Ascending aorta (tissue), 2 donors: ENCODE data around the gene SH2D3C. TPM values are rescaled to one million over a fixed set of nuclear protein-coding genes. Genes with fewer than 3 reads are reported as not detected.

Source experiments
- DNase-seq, 2 donors: peaks; one replicate each; pipeline ENCODE4 v3.0.0-alpha.2; 2019; ENCODE audit warnings: low spot score in 2 of 2
- H3K27ac ChIP-seq, 2 donors: fragments of 200-600 bp; sonication (generic); one replicate each; pipeline ENCODE4 v1.5.1; 2016 to 2017; ENCODE audit warnings: mild to moderate bottlenecking in 1 of 2
- H3K27me3 ChIP-seq: fragments of 200-600 bp; sonication (generic); one replicate; pipeline ENCODE4 v1.5.1; 2017
- H3K36me3 ChIP-seq, 2 donors: fragments of 200-600 bp; sonication (generic); one replicate each; pipeline ENCODE4 v1.5.1; 2016
- H3K4me1 ChIP-seq, 2 donors: fragments of 200-600 bp; sonication (generic); one replicate each; pipeline ENCODE4 v1.5.1; 2016 to 2017; ENCODE audit warnings: mild to moderate bottlenecking in 1 of 2
- H3K4me3 ChIP-seq, 2 donors: fragments of 200-600 bp; sonication (generic); one replicate each; pipeline ENCODE4 v1.5.1; 2016 to 2017; ENCODE audit warnings: mild to moderate bottlenecking in 1 of 2
- H3K9me3 ChIP-seq, 2 donors: fragments of 200-600 bp; sonication (generic); one replicate each; pipeline ENCODE4 v1.5.1; 2016
- intact Hi-C: fragments of 100-400 bp; cut with DNase I; formaldehyde crosslinking; loops from one replicate; pipeline ENCODE4 v1.15.1; 2023
- total RNA-seq: library from RNA; depleted of rRNA; stranded (reverse); fragments of >200 nt; gene quantifications from one replicate; pipeline ENCODE4 v1.1.0, GENCODE V29; 2016
- TF ChIP-seq, protein P1 (sequence below), 3 experiments: fragments of 200-600 bp in 2 of 3; fragments of 450-650 bp in 1 of 3; sonication (generic) in 2 of 3; IDR thresholded peaks; one replicate each; pipeline ENCODE4 v1.5.1; 2016 to 2019; ENCODE audit warnings: antibody characterized with exemption in 3 of 3, mild to moderate bottlenecking in 1 of 3, moderate library complexity in 1 of 3

Gene SH2D3C
- total RNA-seq, 1 donor from 2014 or later, result 49.5 TPM

DNA sequence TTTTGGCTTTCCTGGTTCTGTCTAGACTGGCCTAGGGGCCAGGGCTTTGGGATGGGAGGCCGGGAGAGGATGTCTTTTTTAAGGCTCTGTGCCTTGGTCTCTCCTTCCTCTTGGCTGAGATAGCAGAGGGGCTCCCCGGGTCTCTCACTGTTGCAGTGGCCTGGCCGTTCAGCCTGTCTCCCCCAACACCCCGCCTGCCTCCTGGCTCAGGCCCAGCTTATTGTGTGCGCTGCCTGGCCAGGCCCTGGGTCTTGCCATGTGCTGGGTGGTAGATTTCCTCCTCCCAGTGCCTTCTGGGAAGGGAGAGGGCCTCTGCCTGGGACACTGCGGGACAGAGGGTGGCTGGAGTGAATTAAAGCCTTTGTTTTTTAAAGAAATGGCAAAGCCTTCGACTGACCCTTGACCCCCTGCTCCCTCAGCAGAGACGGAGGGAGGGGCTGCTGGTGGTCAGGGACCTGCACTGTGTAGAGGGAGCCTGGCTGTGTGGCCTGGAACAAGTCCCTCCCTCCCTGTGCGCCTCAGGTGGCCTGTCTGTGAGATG lies 35.3 kb upstream of the SH2D3C start:
- DNase-seq, result no peak
- H3K27ac ChIP-seq, result peak overlapping the region in 1 of 2 donors; percentile 27
- H3K36me3 ChIP-seq, result peaks cover 67 to 97% of the 10 kb centered on the region in 2 donors
- H3K4me1 ChIP-seq, result no peaks in the 10 kb centered on the region
- intact Hi-C loops, result no loop called here
- H3K4me3 ChIP-seq, result no peak overlapping the region
- TF ChIP-seq, protein P1, sequence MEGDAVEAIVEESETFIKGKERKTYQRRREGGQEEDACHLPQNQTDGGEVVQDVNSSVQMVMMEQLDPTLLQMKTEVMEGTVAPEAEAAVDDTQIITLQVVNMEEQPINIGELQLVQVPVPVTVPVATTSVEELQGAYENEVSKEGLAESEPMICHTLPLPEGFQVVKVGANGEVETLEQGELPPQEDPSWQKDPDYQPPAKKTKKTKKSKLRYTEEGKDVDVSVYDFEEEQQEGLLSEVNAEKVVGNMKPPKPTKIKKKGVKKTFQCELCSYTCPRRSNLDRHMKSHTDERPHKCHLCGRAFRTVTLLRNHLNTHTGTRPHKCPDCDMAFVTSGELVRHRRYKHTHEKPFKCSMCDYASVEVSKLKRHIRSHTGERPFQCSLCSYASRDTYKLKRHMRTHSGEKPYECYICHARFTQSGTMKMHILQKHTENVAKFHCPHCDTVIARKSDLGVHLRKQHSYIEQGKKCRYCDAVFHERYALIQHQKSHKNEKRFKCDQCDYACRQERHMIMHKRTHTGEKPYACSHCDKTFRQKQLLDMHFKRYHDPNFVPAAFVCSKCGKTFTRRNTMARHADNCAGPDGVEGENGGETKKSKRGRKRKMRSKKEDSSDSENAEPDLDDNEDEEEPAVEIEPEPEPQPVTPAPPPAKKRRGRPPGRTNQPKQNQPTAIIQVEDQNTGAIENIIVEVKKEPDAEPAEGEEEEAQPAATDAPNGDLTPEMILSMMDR (IDR thresholded peaks at IDR 0.05), result no peak
- no peaks in the 10 kb centered on the region for H3K27me3 ChIP-seq
- H3K9me3 ChIP-seq, result no peaks in the 10 kb centered on the region

DNA sequence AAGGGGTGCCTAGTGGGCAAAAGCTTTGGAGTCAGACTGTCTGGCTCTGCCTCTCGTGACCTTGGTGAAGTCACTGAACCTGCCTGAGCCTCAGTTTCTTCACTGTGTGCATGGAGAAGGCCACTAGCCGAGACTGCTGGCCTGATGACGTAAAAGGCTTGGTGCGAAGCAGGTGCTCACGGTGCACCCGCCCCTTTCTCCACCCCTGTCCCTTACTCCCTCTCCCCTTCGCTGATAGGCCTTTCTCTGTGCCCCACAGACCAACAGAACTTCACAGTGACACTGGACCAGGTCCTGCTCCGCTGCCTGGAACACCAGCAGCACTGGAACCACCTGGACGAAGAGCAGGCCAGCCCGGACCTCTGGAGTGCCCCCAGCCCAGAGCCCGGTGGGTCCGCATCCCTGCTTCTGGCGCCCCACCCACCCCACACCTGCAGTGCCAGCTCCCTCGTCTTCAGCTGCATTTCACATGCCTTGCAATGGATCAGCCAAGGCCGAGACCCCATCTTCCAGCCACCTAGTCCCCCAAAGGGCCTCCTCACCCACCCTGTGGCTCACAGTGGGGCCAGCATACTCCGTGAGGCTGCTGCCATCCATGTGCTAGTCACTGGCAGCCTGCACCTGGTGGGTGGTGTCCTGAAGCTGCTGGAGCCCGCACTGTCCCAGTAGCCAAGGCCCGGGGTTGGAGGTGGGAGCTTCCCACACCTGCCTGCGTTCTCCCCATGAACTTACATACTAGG lies 34.6 kb upstream of the SH2D3C start:
- Histone ChIP-seq H3K36me3 (peaks cover 67 to 97% of the 10 kb centered on the region in 2 donors), H3K9me3 (no peaks in the 10 kb centered on the region), H3K4me1 (no peaks in the 10 kb centered on the region), H3K4me3 (no peak overlapping the region), H3K27me3 (no peaks in the 10 kb centered on the region), H3K27ac (peak overlapping the region in 1 of 2 donors; percentile 27)
- TF ChIP-seq, protein P1 (IDR thresholded peaks at IDR 0.05), result no peak
- intact Hi-C loops, result no loop called here
- DNase-seq, result no peak

DNA sequence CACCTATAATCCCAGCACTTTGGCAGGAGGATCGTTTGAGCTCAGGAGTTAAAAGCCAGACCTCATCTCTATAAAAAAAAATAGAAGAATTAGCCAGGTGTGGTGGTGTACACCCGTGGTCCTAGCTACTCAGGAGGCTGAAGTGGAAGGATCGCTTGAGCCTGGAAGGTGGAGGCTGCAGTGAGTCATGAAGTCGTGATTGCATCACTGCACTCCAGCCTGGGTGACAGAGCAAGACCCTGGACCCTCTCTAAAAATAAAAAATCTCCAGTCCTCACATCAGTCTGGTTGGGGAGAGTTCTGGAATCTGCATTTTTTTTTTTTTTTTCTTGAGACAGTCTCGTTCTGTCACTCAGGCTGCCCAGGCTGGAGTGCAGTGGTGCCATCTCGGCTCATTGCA lies 33.5 kb upstream of the SH2D3C start:
- H3K27me3 ChIP-seq, result no peaks in the 10 kb centered on the region
- intact Hi-C loops, result no loop called here
- H3K36me3 ChIP-seq, result peaks cover 68 to 97% of the 10 kb centered on the region in 2 donors
- no peaks in the 10 kb centered on the region for H3K9me3 ChIP-seq
- no peaks in the 10 kb centered on the region for H3K4me1 ChIP-seq
- H3K27ac ChIP-seq, result no peak overlapping the region
- no peak overlapping the region for H3K4me3 ChIP-seq
- no peak for DNase-seq
- TF ChIP-seq, protein P1 (IDR thresholded peaks at IDR 0.05), result no peak

DNA sequence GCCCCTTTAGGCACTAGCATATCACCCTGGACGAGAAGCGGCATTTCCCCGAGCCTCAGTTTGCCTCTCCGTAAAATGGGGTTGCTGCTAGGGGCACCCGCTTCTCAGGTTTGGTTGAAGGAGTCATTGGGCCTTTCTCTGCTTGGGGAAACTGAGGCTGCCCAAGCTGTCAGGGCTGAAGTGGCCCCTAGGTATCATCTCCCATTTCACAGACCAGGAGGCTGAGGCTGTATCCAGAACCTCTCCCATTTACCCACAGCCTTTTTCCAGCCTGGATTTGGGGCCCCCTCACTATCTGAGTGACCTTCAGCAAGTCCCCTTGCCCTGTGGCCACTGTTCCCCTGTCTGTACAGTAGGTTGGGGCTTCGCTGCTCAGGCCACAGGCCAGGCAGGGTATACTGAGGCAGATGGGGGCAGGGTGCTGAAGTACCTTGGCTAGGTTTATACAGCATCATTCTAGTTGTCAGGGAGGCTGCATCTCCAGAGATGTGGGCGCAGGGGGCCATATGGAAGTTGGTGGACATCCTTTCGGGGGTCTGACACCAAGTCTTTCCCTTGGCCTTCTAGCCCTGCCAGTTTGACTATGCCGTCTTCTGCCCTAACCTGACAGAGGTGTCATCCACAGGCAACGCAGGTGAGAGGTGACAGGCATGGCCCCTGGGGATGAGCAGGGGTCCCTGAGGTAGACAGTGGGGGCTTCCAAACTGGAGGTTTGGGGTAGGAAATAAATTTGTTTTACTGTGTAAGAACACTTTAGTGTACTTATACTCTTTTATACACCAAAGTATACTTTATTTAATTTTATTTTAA lies 32.1 kb upstream of the SH2D3C start:
- H3K4me1 ChIP-seq, result peaks cover 0 to 4% of the 10 kb centered on the region in 2 donors
- H3K36me3 ChIP-seq, result peaks cover 62 to 97% of the 10 kb centered on the region in 2 donors
- TF ChIP-seq, protein P1 (IDR thresholded peaks at IDR 0.05), result no peak
- no peaks in the 10 kb centered on the region for H3K9me3 ChIP-seq
- no peaks in the 10 kb centered on the region for H3K27me3 ChIP-seq
- no peak for DNase-seq
- intact Hi-C loops, result no loop called here
- no peak overlapping the region for H3K4me3 ChIP-seq
- H3K27ac ChIP-seq, result peak overlapping the region; percentile 41 to 65

DNA sequence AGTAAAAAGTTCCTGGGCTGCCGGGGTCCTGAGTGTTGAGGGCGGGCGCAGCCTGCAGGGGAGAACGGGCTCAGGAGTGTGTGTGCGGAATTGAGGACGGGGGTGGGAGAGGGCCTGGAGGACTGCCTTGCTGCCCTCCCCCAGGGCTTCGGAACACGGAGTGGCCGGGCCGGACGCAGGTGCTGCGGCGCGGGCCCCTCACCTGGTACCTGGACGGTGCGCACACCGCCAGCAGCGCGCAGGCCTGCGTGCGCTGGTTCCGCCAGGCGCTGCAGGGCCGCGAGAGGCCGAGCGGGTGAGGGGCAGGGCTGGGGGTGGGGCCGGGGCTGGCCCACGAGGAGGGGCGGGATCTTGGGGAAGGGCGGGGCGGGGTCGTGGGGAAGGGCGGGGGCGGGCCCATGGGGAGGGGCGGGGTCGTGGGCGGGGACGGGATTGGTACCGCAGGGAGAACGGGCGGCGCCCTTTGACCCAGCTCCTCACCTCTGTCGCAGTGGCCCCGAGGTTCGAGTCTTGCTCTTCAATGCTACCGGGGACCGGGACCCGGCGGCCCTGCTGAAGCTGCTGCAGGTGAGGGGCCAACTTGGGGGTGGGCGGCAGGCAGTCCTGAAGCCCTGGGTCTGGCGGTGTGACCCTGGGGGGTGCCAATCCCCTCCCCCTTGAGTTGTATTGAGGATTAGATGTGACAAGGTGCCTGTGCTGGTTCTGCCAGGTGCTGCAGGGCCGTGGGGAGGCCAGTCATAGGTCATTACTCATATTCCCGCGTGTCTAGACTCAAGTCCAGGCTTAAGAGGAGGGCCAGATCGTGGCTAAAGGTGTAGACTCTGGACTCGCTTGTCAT lies 31.3 kb upstream of the SH2D3C start:
- intact Hi-C loops, result no loop called here
- Histone ChIP-seq H3K4me3 (no peak overlapping the region), H3K36me3 (peaks cover 53 to 96% of the 10 kb centered on the region in 2 donors), H3K27ac (peak overlapping the region; percentile 41 to 65), H3K27me3 (no peaks in the 10 kb centered on the region), H3K9me3 (no peaks in the 10 kb centered on the region), H3K4me1 (peaks cover 4 to 10% of the 10 kb centered on the region in 2 donors)
- TF ChIP-seq, protein P1 (IDR thresholded peaks at IDR 0.05), result no peak
- DNase-seq, result no peak
